HCT116 (cell line): Measurements from ENCODE around the gene TMA7B. TPM values are rescaled to one million over a fixed set of nuclear protein-coding genes. Genes with fewer than 3 reads are reported as not detected.

Experiments
- ATAC-seq: fragments of 200-7000 bp; cut with Tn5 transposase; 2 replicates; pipeline ENCODE4 v1.9.1; 2020; ENCODE audit warnings: mild to moderate bottlenecking, moderate library complexity
- BruUV-seq: library from RNA; stranded (reverse); fragments of 400-500 nt; replicated peaks from 2 replicates; lab custom pipeline; 2021; lab: Mats Ljungman, UMichigan
- CTCF ChIA-PET: fragments of 300-600 bp; sonication (Branson Sonifier 250); formaldehyde crosslinking; loops from one replicate; lab custom pipeline; 2021; ENCODE audit warnings: antibody characterized with exemption; lab: Charles Lee
- POLR2A ChIA-PET: fragments of 300-600, 350-600 bp; sonication (Branson Sonifier 250); formaldehyde crosslinking; loops from one replicate; lab custom pipeline; 2021; ENCODE audit warnings: antibody characterized with exemption; lab: Charles Lee
- RAD21 ChIA-PET, 2 experiments: fragments of 300-600 bp; sonication (Branson Sonifier 250); formaldehyde crosslinking; loops; one replicate each; lab custom pipeline; 2023; ENCODE audit warnings: low total read pairs in 2 of 2; ENCODE audit not compliant: uncharacterized antibody in 2 of 2, unreplicated experiment in 2 of 2, low non-redundant PET in 1 of 2; lab: Charles Lee
- DNase-seq: peaks from one replicate; pipeline ENCODE4 v3.0.0-alpha.2; 2010; ENCODE audit warnings: low read depth, low spot score
- H2AFZ ChIP-seq: fragments of 200-600 bp; shearing (Covaris generic), sonication (generic); 2 replicates; pipeline ENCODE4 v1.6.1; 2017; ENCODE audit warnings: low read depth, mixed run types, mixed read lengths, antibody characterized with exemption, low read length; ENCODE audit not compliant: poor library complexity, severe bottlenecking
- H3K27ac ChIP-seq: 2 replicates; pipeline ENCODE4 v1.5.1; 2012; ENCODE audit warnings: low read depth, low read length
- H3K27me3 ChIP-seq: fragments of 200-600 bp; sonication (generic); 2 replicates; pipeline ENCODE4 v1.6.1; 2016; ENCODE audit warnings: mixed run types, low read length, mixed read lengths; ENCODE audit not compliant: insufficient read depth
- H3K36me3 ChIP-seq, 2 experiments: fragments of 200-500 bp in 1 of 2; fragments of 200-600 bp in 1 of 2; sonication (Bioruptor generic) in 1 of 2; sonication (generic) in 1 of 2; 2 replicates each; pipeline versions ENCODE4 v1.5.1 to v1.6.1; 2014 to 2016; ENCODE audit warnings: low read length in 2 of 2, inconsistent platforms in 1 of 2, mixed read lengths in 1 of 2, mixed run types in 1 of 2; ENCODE audit not compliant: insufficient read depth in 2 of 2, control insufficient read depth in 1 of 2
- H3K4me1 ChIP-seq, 2 experiments: fragments of 200-600 bp in 1 of 2; sonication (generic) in 1 of 2; 2 replicates each; pipeline versions ENCODE4 v1.5.1 to v1.6.1; 2012 to 2017; ENCODE audit warnings: low read length in 2 of 2, inconsistent platforms in 1 of 2, mild to moderate bottlenecking in 1 of 2, mixed read lengths in 1 of 2, mixed run types in 1 of 2, moderate library complexity in 1 of 2; ENCODE audit not compliant: insufficient read depth in 2 of 2, control insufficient read depth in 1 of 2
- H3K4me2 ChIP-seq: fragments of 200-600 bp; sonication (generic); 2 replicates; pipeline ENCODE4 v1.6.1; 2017; ENCODE audit warnings: mixed run types, low read length, mixed read lengths
- H3K4me3 ChIP-seq, 2 experiments: fragments of 200-600 bp in 1 of 2; sonication (generic) in 1 of 2; replicated peaks in 1 of 2; 2 replicates each; pipeline ENCODE4 v1.5.1; 2011 to 2016; ENCODE audit warnings: low read length in 2 of 2, control low read depth in 1 of 2, low read depth in 1 of 2, mild to moderate bottlenecking in 1 of 2, mixed read lengths in 1 of 2, mixed run types in 1 of 2
- H3K79me2 ChIP-seq: fragments of 200-600 bp; sonication (generic); 2 replicates; pipeline ENCODE4 v1.6.1; 2017; ENCODE audit warnings: mild to moderate bottlenecking, mixed run types, low read length, moderate library complexity, mixed read lengths; ENCODE audit not compliant: insufficient read depth
- H3K9ac ChIP-seq: fragments of 200-600 bp; sonication (generic); 2 replicates; pipeline ENCODE4 v1.6.1; 2016; ENCODE audit warnings: low read length, mixed read lengths
- H3K9me2 ChIP-seq: fragments of 200-600 bp; sonication (generic), shearing (Covaris generic); 2 replicates; pipeline ENCODE4 v1.6.1; 2017; ENCODE audit warnings: mixed run types, mild to moderate bottlenecking, moderate library complexity; ENCODE audit not compliant: insufficient read depth
- H3K9me3 ChIP-seq, 2 experiments: fragments of 200-500 bp in 1 of 2; fragments of 200-600 bp in 1 of 2; sonication (Bioruptor generic) in 1 of 2; sonication (generic) in 1 of 2; 2 replicates each; pipeline ENCODE4 v1.6.1; 2014 to 2017; ENCODE audit warnings: low read length in 2 of 2, mixed read lengths in 2 of 2, inconsistent platforms in 1 of 2, low read depth in 1 of 2, mild to moderate bottlenecking in 1 of 2, mixed run types in 1 of 2, moderate library complexity in 1 of 2; ENCODE audit not compliant: control insufficient read depth in 1 of 2, insufficient read depth in 1 of 2
- H4K20me1 ChIP-seq: fragments of 200-600 bp; sonication (generic), shearing (Covaris generic); 2 replicates; pipeline ENCODE4 v1.6.1; 2017; ENCODE audit warnings: mixed run types, mild to moderate bottlenecking, moderate library complexity; ENCODE audit not compliant: insufficient read depth
- ATF3 ChIP-seq: IDR thresholded peaks from 2 replicates; pipeline ENCODE4 v1.6.1; 2012
- EGR1 ChIP-seq: IDR thresholded peaks from 2 replicates; pipeline ENCODE4 v1.6.1; 2012; ENCODE audit warnings: low read depth
- EZH2 ChIP-seq: fragments of 200-600 bp; sonication (generic); IDR thresholded peaks from 2 replicates; pipeline ENCODE4 v1.6.1; 2017; ENCODE audit warnings: antibody characterized with exemption, mixed run types
- EZH2phosphoT487 ChIP-seq: fragments of 200-600 bp; IDR thresholded peaks from 2 replicates; pipeline ENCODE4 v1.6.1; 2018; ENCODE audit warnings: antibody characterized with exemption, borderline replicate concordance
- MAX ChIP-seq: IDR thresholded peaks from 2 replicates; pipeline ENCODE4 v1.6.1; 2012
- POLR2A ChIP-seq: IDR thresholded peaks from 2 replicates; pipeline ENCODE4 v1.7.0; 2011; ENCODE audit warnings: borderline replicate concordance; ENCODE audit not compliant: insufficient read depth, insufficient read length; ENCODE audit errors: extremely low read depth
- POLR2AphosphoS5 ChIP-seq: IDR thresholded peaks from 2 replicates; pipeline ENCODE4 v1.6.1; 2011; ENCODE audit warnings: mild to moderate bottlenecking, low read depth, low read length, moderate library complexity
- RAD21 ChIP-seq: IDR thresholded peaks from 2 replicates; pipeline ENCODE4 v1.6.1; 2012; ENCODE audit warnings: low read depth, mild to moderate bottlenecking
- ZBTB33 ChIP-seq: IDR thresholded peaks from 2 replicates; pipeline ENCODE4 v1.6.1; 2011; ENCODE audit warnings: mild to moderate bottlenecking, low read length, moderate library complexity; ENCODE audit not compliant: insufficient replicate concordance; ENCODE audit errors: extremely low read depth
- intact Hi-C: fragments of 100-400 bp; cut with micrococcal nuclease; formaldehyde crosslinking; loops from 2 replicates; pipeline ENCODE4 v1.10.0; 2022
- total RNA-seq: library from RNA; stranded (reverse); gene quantifications from one replicate; pipeline ENCODE4 v1.2.1, GENCODE V29; 2021; ENCODE audit not compliant: unreplicated experiment

Gene TMA7B
- total RNA-seq, 1 experiment from 2014 or later, result not detected

DNA sequence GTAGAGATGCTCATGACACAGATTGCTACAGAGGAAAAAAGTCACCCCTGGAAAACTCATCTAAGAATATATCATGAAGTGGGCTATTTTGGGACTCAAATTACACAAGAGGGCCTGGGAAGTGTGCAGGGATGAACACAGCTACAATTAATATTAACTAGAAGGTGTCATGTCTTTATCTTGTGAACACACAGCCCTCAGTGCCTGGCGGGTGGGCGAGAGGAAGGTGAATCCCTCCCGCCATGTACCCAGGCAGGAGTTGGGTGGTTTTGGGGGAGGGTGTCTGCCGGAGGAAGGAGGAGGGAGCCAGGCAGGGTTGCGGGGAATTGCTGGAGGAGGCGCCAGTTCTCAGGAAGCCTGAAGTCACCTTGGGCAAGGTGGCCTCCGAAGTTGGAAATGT, 29.4 kb downstream of the TMA7B start:
- Histone ChIP-seq H3K27me3 (no peaks in the 10 kb centered on the region), H4K20me1 (no peaks in the 10 kb centered on the region), H3K36me3 (no peaks in the 10 kb centered on the region), H3K9me3 (no peaks in the 10 kb centered on the region), H3K79me2 (no peaks in the 10 kb centered on the region), H3K27ac (no peak overlapping the region), H3K9me2 (no peaks in the 10 kb centered on the region), H3K4me3 (no peak overlapping the region), H2AFZ (no peak overlapping the region), H3K9ac (no peak overlapping the region), H3K4me2 (no peak overlapping the region), H3K4me1 (peaks cover 4 to 10% of the 10 kb centered on the region in 2 experiments)
- POLR2A ChIA-PET, result no interaction called here
- DNase-seq (no peak), ATAC-seq (no peak)
- intact Hi-C loops, result no loop called here
- BruUV-seq, result no TSS peak
- RAD21 ChIA-PET, result no interaction called here
- CTCF ChIA-PET, result no interaction called here
- TF ChIP-seq EGR1 (no peak), POLR2AphosphoS5 (no peak), MAX (no peak), ATF3 (no peak), RAD21 (no peak), POLR2A (no peak), EZH2 (no peak), ZBTB33 (no peak), EZH2phosphoT487 (no peak)
